GM23338 (cell line): ENCODE measurements around the gene ITSN2.

ENCODE experiments used
- CREB1 ChIP-seq: fragments of 250-450 bp; sonication (Bioruptor Pico); IDR thresholded peaks from 2 replicates; pipeline ENCODE4 v1.5.0; 2020; ENCODE audit warnings: low read depth, mild to moderate bottlenecking, moderate library complexity
- EZH2 ChIP-seq: fragments of 200-600 bp; sonication (generic); IDR thresholded peaks from one replicate; pipeline ENCODE4 v1.8.0; 2017; ENCODE audit warnings: antibody characterized with exemption, mild to moderate bottlenecking, low read depth; ENCODE audit not compliant: unreplicated experiment
- EZH2phosphoT487 ChIP-seq: fragments of 200-600 bp; sonication (generic); IDR thresholded peaks from one replicate; pipeline ENCODE4 v1.8.1; 2018; ENCODE audit warnings: antibody characterized with exemption; ENCODE audit not compliant: unreplicated experiment
- JUNB ChIP-seq: IDR thresholded peaks from one replicate; pipeline ENCODE4 v1.6.1; 2016; ENCODE audit warnings: antibody characterized with exemption; ENCODE audit not compliant: unreplicated experiment
- NANOG ChIP-seq: IDR thresholded peaks from 2 replicates; pipeline ENCODE4 v1.6.1; 2016; ENCODE audit warnings: antibody characterized with exemption, borderline replicate concordance
- POLR2AphosphoS5 ChIP-seq: IDR thresholded peaks from 2 replicates; pipeline ENCODE4 v1.6.1; 2016; ENCODE audit warnings: antibody characterized with exemption, low read depth
- STAT1 ChIP-seq: IDR thresholded peaks from one replicate; pipeline ENCODE4 v1.6.1; 2016; ENCODE audit warnings: antibody characterized with exemption; ENCODE audit not compliant: unreplicated experiment
- ZNF114 ChIP-seq: fragments of 250-450 bp; sonication (Bioruptor Pico); IDR thresholded peaks from 2 replicates; pipeline ENCODE4 v1.5.0; 2020; ENCODE audit warnings: mild to moderate bottlenecking, moderate library complexity
- ZNF331 ChIP-seq: fragments of 250-450 bp; sonication (Bioruptor Pico); IDR thresholded peaks from 2 replicates; pipeline ENCODE4 v1.5.0; 2020; ENCODE audit warnings: low read depth, mild to moderate bottlenecking, moderate library complexity
- ZNF462 ChIP-seq: fragments of 250-450 bp; sonication (Bioruptor Pico); IDR thresholded peaks from 2 replicates; pipeline ENCODE4 v1.5.0; 2020; ENCODE audit warnings: mild to moderate bottlenecking, moderate library complexity
- TF ChIP-seq, protein P1 (sequence below), 2 experiments: fragments of 200-600 bp in 1 of 2; sonication (generic) in 1 of 2; conservative IDR thresholded peaks; 2 replicates each; pipeline versions ENCODE4 v1.5.1 to v1.6.1; 2016 to 2017; ENCODE audit warnings: antibody characterized with exemption in 2 of 2, low read depth in 2 of 2, mild to moderate bottlenecking in 2 of 2, moderate library complexity in 1 of 2
- TF ChIP-seq, protein P2 (sequence below): IDR thresholded peaks from one replicate; pipeline ENCODE4 v1.6.1; 2018; ENCODE audit warnings: antibody characterized with exemption; ENCODE audit not compliant: unreplicated experiment
- TF ChIP-seq, protein P3 (sequence below): IDR thresholded peaks from 2 replicates; pipeline ENCODE4 v1.6.1; 2016; ENCODE audit warnings: antibody characterized with exemption

DNA sequence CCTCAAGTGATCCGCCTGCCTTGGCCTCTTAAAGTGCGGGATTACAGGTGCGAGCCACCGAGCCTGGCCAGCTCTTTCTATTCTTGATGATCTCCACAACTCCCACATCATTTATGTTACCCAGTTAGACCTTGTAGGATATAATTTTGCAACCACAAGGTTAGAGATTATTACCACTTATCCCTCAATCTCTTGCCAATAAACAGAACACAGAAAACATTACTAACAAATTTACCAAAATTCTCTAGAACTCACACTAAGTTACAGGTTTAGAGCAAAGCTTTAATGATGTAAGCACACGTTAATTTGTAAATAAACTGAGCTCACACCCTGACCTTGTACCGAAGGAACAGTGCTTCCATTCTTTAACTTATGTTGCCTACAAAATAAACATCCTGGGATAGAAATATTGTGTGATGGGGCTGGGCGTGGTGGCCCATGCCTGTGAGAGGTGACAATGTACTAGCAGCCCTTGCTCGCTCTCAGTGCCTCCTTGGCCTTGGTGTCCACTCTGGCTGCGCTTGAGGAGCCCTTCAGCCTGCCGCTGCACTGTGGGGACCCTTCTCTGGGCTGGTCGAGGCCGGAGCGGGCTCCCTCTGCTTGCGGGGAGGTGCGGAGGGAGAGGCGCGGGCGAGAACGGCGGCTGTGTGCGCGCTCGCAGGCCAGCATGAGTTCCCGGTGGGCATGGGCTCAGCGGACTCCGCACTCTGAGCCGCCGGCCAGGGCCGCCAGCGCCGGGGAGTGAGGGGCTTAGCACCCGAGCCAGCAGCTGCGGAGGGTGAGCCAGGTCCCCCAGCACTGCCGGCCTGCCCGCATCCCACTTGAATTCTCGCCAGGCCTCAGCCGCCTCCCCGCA is 42.1 kb upstream of the ITSN2 start:
- no peak for TF ChIP-seq JUNB
- TF ChIP-seq, protein P1, sequence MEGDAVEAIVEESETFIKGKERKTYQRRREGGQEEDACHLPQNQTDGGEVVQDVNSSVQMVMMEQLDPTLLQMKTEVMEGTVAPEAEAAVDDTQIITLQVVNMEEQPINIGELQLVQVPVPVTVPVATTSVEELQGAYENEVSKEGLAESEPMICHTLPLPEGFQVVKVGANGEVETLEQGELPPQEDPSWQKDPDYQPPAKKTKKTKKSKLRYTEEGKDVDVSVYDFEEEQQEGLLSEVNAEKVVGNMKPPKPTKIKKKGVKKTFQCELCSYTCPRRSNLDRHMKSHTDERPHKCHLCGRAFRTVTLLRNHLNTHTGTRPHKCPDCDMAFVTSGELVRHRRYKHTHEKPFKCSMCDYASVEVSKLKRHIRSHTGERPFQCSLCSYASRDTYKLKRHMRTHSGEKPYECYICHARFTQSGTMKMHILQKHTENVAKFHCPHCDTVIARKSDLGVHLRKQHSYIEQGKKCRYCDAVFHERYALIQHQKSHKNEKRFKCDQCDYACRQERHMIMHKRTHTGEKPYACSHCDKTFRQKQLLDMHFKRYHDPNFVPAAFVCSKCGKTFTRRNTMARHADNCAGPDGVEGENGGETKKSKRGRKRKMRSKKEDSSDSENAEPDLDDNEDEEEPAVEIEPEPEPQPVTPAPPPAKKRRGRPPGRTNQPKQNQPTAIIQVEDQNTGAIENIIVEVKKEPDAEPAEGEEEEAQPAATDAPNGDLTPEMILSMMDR (conservative IDR thresholded peaks at IDR 0.05; ENCODE audit: low read depth in 2 of 2): no peak
- no peak for TF ChIP-seq POLR2AphosphoS5
- no peak for TF ChIP-seq CREB1 (CRISPR knock-in tag)
- TF ChIP-seq EZH2: no peak
- no peak for TF ChIP-seq EZH2phosphoT487
- TF ChIP-seq STAT1: no peak
- no peak for TF ChIP-seq ZNF114 (CRISPR knock-in tag)
- TF ChIP-seq ZNF462 (CRISPR knock-in tag): no peak
- TF ChIP-seq, protein P2, sequence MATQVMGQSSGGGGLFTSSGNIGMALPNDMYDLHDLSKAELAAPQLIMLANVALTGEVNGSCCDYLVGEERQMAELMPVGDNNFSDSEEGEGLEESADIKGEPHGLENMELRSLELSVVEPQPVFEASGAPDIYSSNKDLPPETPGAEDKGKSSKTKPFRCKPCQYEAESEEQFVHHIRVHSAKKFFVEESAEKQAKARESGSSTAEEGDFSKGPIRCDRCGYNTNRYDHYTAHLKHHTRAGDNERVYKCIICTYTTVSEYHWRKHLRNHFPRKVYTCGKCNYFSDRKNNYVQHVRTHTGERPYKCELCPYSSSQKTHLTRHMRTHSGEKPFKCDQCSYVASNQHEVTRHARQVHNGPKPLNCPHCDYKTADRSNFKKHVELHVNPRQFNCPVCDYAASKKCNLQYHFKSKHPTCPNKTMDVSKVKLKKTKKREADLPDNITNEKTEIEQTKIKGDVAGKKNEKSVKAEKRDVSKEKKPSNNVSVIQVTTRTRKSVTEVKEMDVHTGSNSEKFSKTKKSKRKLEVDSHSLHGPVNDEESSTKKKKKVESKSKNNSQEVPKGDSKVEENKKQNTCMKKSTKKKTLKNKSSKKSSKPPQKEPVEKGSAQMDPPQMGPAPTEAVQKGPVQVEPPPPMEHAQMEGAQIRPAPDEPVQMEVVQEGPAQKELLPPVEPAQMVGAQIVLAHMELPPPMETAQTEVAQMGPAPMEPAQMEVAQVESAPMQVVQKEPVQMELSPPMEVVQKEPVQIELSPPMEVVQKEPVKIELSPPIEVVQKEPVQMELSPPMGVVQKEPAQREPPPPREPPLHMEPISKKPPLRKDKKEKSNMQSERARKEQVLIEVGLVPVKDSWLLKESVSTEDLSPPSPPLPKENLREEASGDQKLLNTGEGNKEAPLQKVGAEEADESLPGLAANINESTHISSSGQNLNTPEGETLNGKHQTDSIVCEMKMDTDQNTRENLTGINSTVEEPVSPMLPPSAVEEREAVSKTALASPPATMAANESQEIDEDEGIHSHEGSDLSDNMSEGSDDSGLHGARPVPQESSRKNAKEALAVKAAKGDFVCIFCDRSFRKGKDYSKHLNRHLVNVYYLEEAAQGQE: no peak
- TF ChIP-seq, protein P3, sequence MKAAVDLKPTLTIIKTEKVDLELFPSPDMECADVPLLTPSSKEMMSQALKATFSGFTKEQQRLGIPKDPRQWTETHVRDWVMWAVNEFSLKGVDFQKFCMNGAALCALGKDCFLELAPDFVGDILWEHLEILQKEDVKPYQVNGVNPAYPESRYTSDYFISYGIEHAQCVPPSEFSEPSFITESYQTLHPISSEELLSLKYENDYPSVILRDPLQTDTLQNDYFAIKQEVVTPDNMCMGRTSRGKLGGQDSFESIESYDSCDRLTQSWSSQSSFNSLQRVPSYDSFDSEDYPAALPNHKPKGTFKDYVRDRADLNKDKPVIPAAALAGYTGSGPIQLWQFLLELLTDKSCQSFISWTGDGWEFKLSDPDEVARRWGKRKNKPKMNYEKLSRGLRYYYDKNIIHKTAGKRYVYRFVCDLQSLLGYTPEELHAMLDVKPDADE: no peak
- no peak for TF ChIP-seq ZNF331 (CRISPR knock-in tag)
- no peak for TF ChIP-seq NANOG
